ENCODE measurements around the gene GASK1A. TPM values are rescaled to one million over a fixed set of nuclear protein-coding genes. Genes with fewer than 3 reads are reported as not detected.

Gene GASK1A
- total RNA-seq, 1 donor from 2014 or later: not detected

DNA sequence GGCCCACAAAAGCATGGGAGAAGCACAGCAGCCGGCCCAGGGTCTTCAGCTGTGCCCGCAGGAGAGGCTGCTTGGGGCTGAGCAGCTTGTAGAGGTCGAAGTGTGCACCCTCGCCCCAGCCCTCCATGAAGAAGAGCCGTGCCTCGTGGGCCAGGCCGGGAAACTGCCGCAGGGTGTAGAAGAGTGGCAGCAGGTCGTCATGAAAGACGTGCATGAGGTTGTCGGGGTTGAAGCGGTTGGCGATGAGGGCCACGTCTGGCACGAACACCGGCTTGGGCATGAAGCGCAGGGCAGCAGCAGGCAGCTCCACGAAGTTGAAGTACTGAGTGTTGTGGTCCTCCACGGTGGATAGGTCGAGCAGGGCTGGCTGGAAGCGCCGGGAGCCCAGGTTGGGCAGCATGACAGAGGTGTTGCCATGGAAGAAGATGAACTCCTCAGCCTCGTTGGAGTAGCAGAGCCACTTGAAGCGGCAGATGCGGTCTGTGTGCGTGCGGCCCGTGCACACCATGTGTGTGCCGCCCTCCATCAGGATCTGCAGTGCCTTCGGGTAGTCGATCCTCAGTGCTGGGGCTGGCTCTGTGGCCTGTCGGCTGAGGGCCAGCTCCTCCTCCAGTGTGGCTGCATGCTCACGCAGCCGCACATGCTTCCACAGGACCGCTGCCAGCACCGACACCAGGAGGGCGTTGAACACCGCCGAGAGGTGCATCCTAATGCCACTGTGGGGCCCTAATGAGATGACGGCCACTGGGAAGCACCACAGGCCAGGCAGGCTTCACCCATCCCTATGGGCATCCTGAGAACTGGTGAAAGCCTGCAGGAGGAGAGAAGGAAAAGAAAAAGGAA lies 101.8 kb downstream of the GASK1A start:
- no peaks in the 10 kb centered on the region for H3K4me1 Mint-ChIP-seq (ENCODE audit: low read depth)
- no peak for DNase-seq (ENCODE audit: low spot score)
- H3K36me3 Mint-ChIP-seq (ENCODE audit: low read depth): peaks cover 11% of the 10 kb centered on the region
- no peak overlapping the region for H3K27ac Mint-ChIP-seq
- peaks cover 15% of the 10 kb centered on the region for H3K9me3 Mint-ChIP-seq
- peaks cover 3% of the 10 kb centered on the region for H3K27me3 Mint-ChIP-seq (ENCODE audit: low read depth)
- intact Hi-C loops (cut with micrococcal nuclease): no loop called here
- H3K4me3 Mint-ChIP-seq (ENCODE audit: low read depth): no peak overlapping the region

DNA sequence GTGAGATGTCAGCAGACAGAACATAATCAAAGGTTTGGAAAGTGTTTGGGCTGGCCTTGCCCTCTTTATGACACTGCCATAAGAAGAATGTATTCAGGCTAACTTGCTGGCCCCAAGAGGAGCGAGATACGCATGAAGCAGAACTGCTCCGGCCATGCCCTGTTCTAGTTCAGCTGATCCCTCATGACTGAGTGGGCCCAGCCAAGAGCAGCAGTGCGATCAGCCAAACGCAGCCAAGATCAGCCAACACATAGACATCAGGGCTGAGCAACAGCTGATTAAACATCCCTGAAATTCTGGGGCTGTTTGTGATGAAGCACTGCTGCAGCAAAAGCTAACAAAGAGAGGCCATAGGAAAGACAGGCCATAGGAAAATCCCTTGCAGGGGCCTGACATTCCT lies 102.7 kb downstream of the GASK1A start:
- intact Hi-C loops (cut with micrococcal nuclease): no loop called here
- Mint-ChIP-seq H3K27me3 (ENCODE audit: low read depth) (peaks cover 3% of the 10 kb centered on the region), H3K9me3 (peaks cover 15% of the 10 kb centered on the region), H3K36me3 (ENCODE audit: low read depth) (peaks cover 11% of the 10 kb centered on the region), H3K27ac (no peak overlapping the region), H3K4me1 (ENCODE audit: low read depth) (peaks cover 5% of the 10 kb centered on the region), H3K4me3 (ENCODE audit: low read depth) (no peak overlapping the region)
- DNase-seq (ENCODE audit: low spot score): no peak

DNA sequence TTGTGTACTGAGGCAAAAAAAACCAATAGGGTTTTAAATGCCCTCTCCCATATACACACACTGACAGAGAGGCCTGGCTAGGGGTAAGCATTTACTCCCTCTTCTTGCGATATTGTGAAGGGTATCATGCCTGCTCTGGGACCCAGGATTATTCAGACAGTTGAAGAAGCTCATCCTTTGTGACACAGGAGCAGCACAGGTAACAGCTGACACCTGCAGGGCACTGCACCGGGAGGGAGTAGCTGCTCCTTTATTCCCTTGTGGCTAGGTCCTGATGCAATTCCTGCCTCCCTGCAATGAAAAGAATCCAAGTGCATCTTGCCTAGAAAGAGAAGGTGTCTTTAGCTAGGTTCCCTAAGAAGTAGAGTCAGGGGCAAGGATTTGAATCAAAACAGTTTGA lies 103.3 kb downstream of the GASK1A start:
- H3K9me3 Mint-ChIP-seq: peaks cover 15% of the 10 kb centered on the region
- intact Hi-C loops (cut with micrococcal nuclease): no loop called here
- no peaks in the 10 kb centered on the region for H3K27me3 Mint-ChIP-seq (ENCODE audit: low read depth)
- H3K4me3 Mint-ChIP-seq (ENCODE audit: low read depth): no peak overlapping the region
- peaks cover 6% of the 10 kb centered on the region for H3K4me1 Mint-ChIP-seq (ENCODE audit: low read depth)
- H3K36me3 Mint-ChIP-seq (ENCODE audit: low read depth): peaks cover 11% of the 10 kb centered on the region
- H3K27ac Mint-ChIP-seq: no peak overlapping the region
- DNase-seq (ENCODE audit: low spot score): no peak

DNA sequence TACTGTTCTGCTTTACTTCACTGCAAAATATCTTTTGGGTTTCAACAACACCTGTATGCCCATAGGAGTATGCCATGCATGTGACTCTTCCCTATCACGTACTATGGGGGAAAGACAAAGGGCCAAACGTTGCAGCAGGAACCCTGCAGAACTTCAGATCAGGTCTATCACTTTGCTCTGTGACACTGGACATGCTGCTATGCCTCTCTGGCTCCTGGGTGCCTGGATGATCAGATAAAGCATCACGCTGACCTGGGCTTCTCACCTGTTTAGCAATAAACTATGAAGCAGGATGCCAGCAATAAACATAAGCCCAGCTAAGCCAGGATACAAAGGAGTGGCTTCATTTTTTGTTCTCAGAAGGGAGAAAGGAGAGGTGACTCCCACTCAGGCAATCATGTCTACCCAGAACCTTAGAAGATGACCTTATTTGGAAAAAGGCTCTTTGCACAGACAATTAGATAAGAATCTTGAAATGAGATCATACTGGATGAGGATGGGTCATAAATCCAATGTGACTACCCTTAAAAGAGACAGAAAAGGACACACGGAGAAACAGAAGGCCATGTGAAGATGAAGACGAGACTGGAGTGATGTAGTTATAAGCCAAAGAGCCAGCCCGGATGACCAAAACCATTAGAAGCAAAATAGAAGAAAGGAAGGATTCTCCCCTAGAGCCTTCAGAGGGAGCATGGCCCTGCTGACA lies 107.5 kb downstream of the GASK1A start:
- no peak for DNase-seq (ENCODE audit: low spot score)
- no peak overlapping the region for H3K4me3 Mint-ChIP-seq (ENCODE audit: low read depth)
- H3K9me3 Mint-ChIP-seq: peaks cover 12% of the 10 kb centered on the region
- H3K36me3 Mint-ChIP-seq (ENCODE audit: low read depth): no peaks in the 10 kb centered on the region
- no peak overlapping the region for H3K27ac Mint-ChIP-seq
- intact Hi-C loops (cut with micrococcal nuclease): no loop called here
- peaks cover 6% of the 10 kb centered on the region for H3K4me1 Mint-ChIP-seq (ENCODE audit: low read depth)
- H3K27me3 Mint-ChIP-seq (ENCODE audit: low read depth): peaks cover 2% of the 10 kb centered on the region

DNA sequence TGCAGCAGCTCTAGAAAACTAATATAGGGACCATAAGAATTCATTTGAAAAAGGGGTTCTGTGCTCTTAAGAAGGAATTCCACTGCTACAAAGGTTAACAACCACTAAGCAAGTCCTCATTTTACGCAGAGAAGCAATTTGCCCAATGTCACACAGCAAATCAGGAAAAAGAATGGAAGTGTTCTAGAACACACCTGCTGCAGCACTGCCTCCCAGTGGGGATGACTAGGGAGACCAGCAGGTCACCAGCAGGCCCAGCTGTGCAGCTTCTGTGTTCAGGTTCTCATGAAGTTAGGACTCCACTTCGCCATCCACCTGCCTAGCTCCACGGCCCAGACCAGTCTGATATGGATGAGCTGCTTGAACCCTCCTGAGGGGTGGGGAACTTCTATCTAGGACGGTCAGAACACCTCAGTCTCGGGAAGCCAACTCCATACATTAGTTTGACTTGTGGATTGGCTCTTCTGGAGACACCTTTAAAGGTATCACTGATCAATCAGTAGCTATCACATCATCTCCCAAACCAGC lies 108.2 kb downstream of the GASK1A start:
- no peak for DNase-seq (ENCODE audit: low spot score)
- intact Hi-C loops (cut with micrococcal nuclease): no loop called here
- no peak overlapping the region for H3K27ac Mint-ChIP-seq
- H3K27me3 Mint-ChIP-seq (ENCODE audit: low read depth): peaks cover 6% of the 10 kb centered on the region
- H3K4me3 Mint-ChIP-seq (ENCODE audit: low read depth): no peak overlapping the region
- H3K4me1 Mint-ChIP-seq (ENCODE audit: low read depth): peaks cover 6% of the 10 kb centered on the region
- H3K9me3 Mint-ChIP-seq: peaks cover 12% of the 10 kb centered on the region
- no peaks in the 10 kb centered on the region for H3K36me3 Mint-ChIP-seq (ENCODE audit: low read depth)

DNA sequence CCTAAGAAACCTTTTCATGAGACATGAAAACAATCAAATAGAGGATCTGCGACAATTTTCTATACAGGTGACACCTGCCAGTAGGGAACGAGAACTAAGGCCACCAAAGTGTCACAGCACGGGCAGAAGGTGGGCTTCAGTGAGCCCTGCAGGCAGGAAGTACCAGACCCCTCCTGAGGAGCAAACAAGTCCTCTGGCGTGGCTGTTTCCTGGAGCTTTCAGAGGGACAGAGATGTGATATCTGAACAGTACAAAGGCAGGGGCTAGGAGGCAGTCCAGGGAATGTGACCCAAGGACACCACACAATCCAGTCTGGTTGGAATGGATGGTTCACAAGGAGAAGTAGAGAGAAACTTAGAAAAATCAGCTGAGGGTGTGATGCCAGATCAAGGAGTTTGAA lies 110.0 kb downstream of the GASK1A start:
- Mint-ChIP-seq H3K4me3 (ENCODE audit: low read depth) (no peak overlapping the region), H3K27ac (no peak overlapping the region), H3K4me1 (ENCODE audit: low read depth) (peaks cover 6% of the 10 kb centered on the region), H3K27me3 (ENCODE audit: low read depth) (peaks cover 7% of the 10 kb centered on the region), H3K9me3 (peaks cover 6% of the 10 kb centered on the region), H3K36me3 (ENCODE audit: low read depth) (no peaks in the 10 kb centered on the region)
- intact Hi-C loops (cut with micrococcal nuclease): no loop called here
- DNase-seq (ENCODE audit: low spot score): no peak

DNA sequence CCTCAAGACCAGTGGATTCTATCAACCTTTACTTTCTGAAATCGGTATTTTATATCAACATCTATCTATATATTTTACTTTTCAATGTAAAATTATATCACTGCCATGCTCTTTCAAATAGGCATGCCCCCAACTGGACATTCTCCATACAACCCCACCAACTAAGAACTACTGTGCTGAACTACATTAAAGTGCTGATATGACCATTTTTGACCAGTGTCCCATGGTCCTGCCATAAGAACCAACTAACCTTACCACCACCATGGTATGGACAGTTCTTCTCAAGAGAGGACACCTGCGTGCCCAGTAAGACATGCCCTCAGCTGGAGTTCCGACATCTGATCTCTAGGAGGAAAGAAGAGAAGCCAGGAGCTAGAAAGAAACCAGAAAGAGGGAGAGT lies 111.1 kb downstream of the GASK1A start:
- H3K4me3 Mint-ChIP-seq (ENCODE audit: low read depth): no peak overlapping the region
- intact Hi-C loops (cut with micrococcal nuclease): no loop called here

DNA sequence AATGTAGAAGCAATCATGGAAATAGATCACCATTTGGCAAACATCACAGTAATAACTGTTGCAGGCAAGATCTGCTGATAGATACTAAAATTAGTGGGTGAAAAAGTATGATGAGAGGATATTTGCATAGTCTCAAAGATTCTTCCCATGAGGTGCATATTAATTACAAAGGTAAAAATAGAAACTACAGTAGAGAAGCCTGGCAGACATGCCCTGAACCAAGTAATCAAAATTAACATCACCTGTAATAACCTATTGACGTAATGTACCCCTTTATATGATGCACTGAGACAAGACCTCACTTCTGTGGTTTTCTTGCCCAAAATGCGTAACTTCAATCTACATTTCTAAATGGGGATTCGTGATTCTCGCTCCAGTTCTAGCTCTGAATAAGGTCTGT lies 112.4 kb downstream of the GASK1A start:
- Mint-ChIP-seq H3K4me1 (ENCODE audit: low read depth) (peaks cover 4% of the 10 kb centered on the region), H3K9me3 (no peaks in the 10 kb centered on the region), H3K4me3 (ENCODE audit: low read depth) (no peak overlapping the region), H3K27ac (no peak overlapping the region), H3K27me3 (ENCODE audit: low read depth) (peaks cover 7% of the 10 kb centered on the region), H3K36me3 (ENCODE audit: low read depth) (no peaks in the 10 kb centered on the region)
- no peak for DNase-seq (ENCODE audit: low spot score)
- intact Hi-C loops (cut with micrococcal nuclease): no loop called here

More for the DNA sequence above, 111.1 kb downstream of the GASK1A start:
- Mint-ChIP-seq H3K9me3 (no peaks in the 10 kb centered on the region), H3K4me1 (ENCODE audit: low read depth) (peaks cover 6% of the 10 kb centered on the region), H3K27ac (no peak overlapping the region), H3K36me3 (ENCODE audit: low read depth) (no peaks in the 10 kb centered on the region), H3K27me3 (ENCODE audit: low read depth) (peaks cover 7% of the 10 kb centered on the region)
- DNase-seq (ENCODE audit: low spot score): no peak

DNA sequence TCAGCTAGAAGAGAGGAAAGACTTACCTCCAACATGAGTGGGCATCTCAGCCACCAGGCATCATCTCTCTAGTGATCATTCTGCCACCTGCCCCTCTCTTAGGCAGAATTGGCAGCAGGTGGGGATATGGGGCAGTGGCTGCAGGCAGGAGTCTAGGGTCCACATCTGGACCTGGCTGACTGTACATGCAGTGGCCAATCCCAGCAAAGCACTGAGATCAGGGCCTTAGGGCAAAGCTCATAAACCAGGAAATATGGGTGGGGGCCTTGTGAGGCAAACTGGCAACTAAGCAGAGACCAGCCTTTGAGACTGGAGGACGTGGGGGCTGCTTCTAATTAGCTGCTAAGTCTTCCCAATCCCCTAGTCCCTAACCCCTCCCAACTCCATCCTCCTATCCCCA lies 113.9 kb downstream of the GASK1A start:
- intact Hi-C loops (cut with micrococcal nuclease): no loop called here
- H3K4me3 Mint-ChIP-seq (ENCODE audit: low read depth): no peak overlapping the region
- H3K27me3 Mint-ChIP-seq (ENCODE audit: low read depth): peaks cover 7% of the 10 kb centered on the region
- H3K9me3 Mint-ChIP-seq: no peaks in the 10 kb centered on the region
- no peaks in the 10 kb centered on the region for H3K4me1 Mint-ChIP-seq (ENCODE audit: low read depth)
- no peak overlapping the region for H3K27ac Mint-ChIP-seq
- DNase-seq (ENCODE audit: low spot score): no peak
- no peaks in the 10 kb centered on the region for H3K36me3 Mint-ChIP-seq (ENCODE audit: low read depth)

DNA sequence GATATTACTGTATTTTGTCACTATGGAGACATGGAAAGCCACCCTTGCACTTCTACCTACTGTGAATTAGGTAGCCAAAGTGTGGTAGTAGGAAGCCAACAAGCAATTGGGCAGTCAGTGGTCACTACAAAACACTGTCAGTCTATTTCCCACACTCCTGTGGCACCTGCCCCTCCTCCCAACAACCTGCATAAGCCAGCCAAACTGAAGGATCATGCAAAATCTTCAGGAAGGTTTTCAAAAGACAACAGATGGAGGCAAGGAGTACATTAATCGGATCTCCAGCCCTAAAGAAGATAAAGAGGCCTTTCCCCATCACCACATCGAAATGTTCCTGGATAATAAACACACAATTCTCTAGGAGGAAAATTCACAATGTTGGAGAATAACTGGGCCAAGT lies 114.9 kb downstream of the GASK1A start:
- intact Hi-C loops (cut with micrococcal nuclease): no loop called here
- no peak for DNase-seq (ENCODE audit: low spot score)
- Mint-ChIP-seq H3K4me1 (ENCODE audit: low read depth) (no peaks in the 10 kb centered on the region), H3K4me3 (ENCODE audit: low read depth) (no peak overlapping the region), H3K27me3 (ENCODE audit: low read depth) (peaks cover 7% of the 10 kb centered on the region), H3K36me3 (ENCODE audit: low read depth) (no peaks in the 10 kb centered on the region), H3K9me3 (no peaks in the 10 kb centered on the region), H3K27ac (no peak overlapping the region)

DNA sequence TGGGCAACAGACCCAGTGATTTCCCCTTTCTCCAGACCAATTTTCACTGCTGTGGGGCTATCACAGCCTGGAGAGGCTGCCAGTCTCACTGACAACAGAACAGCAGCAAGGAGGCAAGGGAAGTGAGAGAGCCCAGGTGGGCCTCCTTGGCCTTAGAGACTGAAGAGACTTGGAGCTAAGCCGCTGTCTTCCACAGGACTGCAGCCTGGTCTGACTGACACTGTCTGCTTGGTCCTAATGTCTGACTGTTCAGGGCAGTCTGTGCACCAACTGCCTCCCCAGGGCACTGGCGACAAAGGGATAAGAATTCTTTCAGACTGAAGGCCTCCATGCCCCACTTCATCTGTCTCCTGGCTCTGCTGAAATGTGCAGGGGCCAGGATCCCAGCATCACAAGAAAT lies 115.3 kb downstream of the GASK1A start:
- DNase-seq (ENCODE audit: low spot score): no peak
- intact Hi-C loops (cut with micrococcal nuclease): no loop called here
- Mint-ChIP-seq H3K9me3 (no peaks in the 10 kb centered on the region), H3K36me3 (ENCODE audit: low read depth) (no peaks in the 10 kb centered on the region), H3K4me1 (ENCODE audit: low read depth) (no peaks in the 10 kb centered on the region), H3K27ac (no peak overlapping the region), H3K27me3 (ENCODE audit: low read depth) (peaks cover 7% of the 10 kb centered on the region), H3K4me3 (ENCODE audit: low read depth) (no peak overlapping the region)

DNA sequence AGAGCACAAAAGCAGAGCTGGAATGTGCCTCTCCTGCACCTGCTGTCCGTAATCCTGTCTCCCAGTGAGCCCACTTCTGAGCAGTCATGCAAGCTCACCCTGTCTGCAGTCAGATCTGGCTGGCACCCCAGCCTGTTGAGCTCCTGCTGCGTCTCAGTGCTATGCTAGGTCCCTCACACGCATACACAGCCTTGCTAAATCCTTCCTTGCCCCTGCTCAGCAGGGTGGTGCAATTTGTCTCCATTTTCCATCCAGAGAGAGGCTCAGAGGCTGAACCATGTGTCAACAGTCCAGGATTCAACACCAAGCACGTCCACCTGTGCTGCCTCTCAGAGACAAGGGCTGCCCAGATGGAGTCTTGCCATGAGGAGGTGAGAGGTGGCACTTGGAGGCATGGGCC lies 115.7 kb downstream of the GASK1A start:
- Mint-ChIP-seq H3K4me3 (ENCODE audit: low read depth) (no peak overlapping the region), H3K27me3 (ENCODE audit: low read depth) (peaks cover 7% of the 10 kb centered on the region), H3K4me1 (ENCODE audit: low read depth) (no peaks in the 10 kb centered on the region), H3K9me3 (no peaks in the 10 kb centered on the region), H3K27ac (no peak overlapping the region), H3K36me3 (ENCODE audit: low read depth) (no peaks in the 10 kb centered on the region)
- intact Hi-C loops (cut with micrococcal nuclease): no loop called here
- no peak for DNase-seq (ENCODE audit: low spot score)

DNA sequence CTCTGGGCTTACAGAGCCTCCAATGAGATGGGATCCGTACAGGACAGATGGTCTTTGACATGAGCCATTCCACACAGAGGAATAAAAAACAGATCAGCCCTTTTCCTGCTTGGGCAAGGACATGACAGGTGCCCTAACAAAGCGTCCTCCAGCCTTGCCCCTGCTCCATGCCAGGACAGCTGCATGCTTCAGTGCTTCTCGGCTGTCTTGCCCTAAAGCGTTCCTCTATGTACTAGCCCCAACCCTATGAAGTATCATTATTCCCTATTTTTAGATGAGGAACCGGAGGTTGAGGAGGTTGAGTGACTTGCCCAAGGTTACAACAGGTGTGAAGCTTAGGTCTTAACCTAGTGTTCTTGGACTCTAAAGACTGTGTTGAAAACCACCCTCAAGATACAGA lies 116.3 kb downstream of the GASK1A start:
- Mint-ChIP-seq H3K36me3 (ENCODE audit: low read depth) (no peaks in the 10 kb centered on the region), H3K27me3 (ENCODE audit: low read depth) (peaks cover 6% of the 10 kb centered on the region), H3K4me3 (ENCODE audit: low read depth) (no peak overlapping the region), H3K9me3 (no peaks in the 10 kb centered on the region), H3K4me1 (ENCODE audit: low read depth) (no peaks in the 10 kb centered on the region), H3K27ac (no peak overlapping the region)
- intact Hi-C loops (cut with micrococcal nuclease): no loop called here
- no peak for DNase-seq (ENCODE audit: low spot score)
